Sigmoid colon (tissue), 7 donors: ENCODE data around the gene APBA1. TPM values are rescaled to one million over a fixed set of nuclear protein-coding genes. Genes with fewer than 3 reads are reported as not detected.

Experiments used
- DNase-seq: peaks from one replicate; pipeline ENCODE4 v3.0.0-alpha.2; 2019
- H3K27ac ChIP-seq, 4 donors: fragments of 200-600 bp; sonication (generic); one replicate each; pipeline ENCODE4 v1.5.1; 2016 to 2019; ENCODE audit warnings: mild to moderate bottlenecking in 1 of 4
- H3K27me3 ChIP-seq, 3 donors: fragments of 200-600 bp; sonication (generic); one replicate each; pipeline ENCODE4 v1.5.1; 2019; ENCODE audit warnings: mild to moderate bottlenecking in 1 of 3
- H3K36me3 ChIP-seq, 4 donors: fragments of 200-600 bp; sonication (generic); one replicate each; pipeline ENCODE4 v1.5.1; 2016 to 2019
- H3K4me1 ChIP-seq, 4 donors: fragments of 200-600 bp; sonication (generic); one replicate each; pipeline ENCODE4 v1.5.1; 2017 to 2019
- H3K4me3 ChIP-seq, 4 donors: fragments of 200-600 bp; sonication (generic); one replicate each; pipeline ENCODE4 v1.5.1; 2017 to 2019; ENCODE audit warnings: mild to moderate bottlenecking in 2 of 4, moderate library complexity in 1 of 4
- H3K9me3 ChIP-seq, 4 donors: fragments of 200-600 bp in 3 of 4; sonication (generic) in 3 of 4; one replicate each; pipeline versions ENCODE4 v1.5.1 to v1.6.1; 2013 to 2019
- EP300 ChIP-seq, 4 donors: sonication (generic); formaldehyde crosslinking; IDR thresholded peaks; one replicate each; pipeline ENCODE4 v1.6.1; 2017; ENCODE audit warnings: antibody characterized with exemption in 4 of 4
- POLR2A ChIP-seq, 2 donors: fragments of 450-650 bp; IDR thresholded peaks; one replicate each; pipeline ENCODE4 v1.6.1; 2016; ENCODE audit warnings: antibody characterized with exemption in 2 of 2, mild to moderate bottlenecking in 2 of 2, moderate library complexity in 2 of 2
- POLR2AphosphoS5 ChIP-seq, 4 donors: sonication (generic); formaldehyde crosslinking; IDR thresholded peaks; one replicate each; pipeline ENCODE4 v1.6.1; 2017; ENCODE audit warnings: antibody characterized with exemption in 4 of 4
- WGBS, 2 donors: extraction: QIAGEN DNeasy Blood & Tissue Kit; methylation state at CpG; one replicate each; pipeline ENCODE4 v1.1.7; 2013; 5-methylcytosine and 5-hydroxymethylcytosine counted together
- intact Hi-C: fragments of 100-400 bp; cut with DNase I; formaldehyde crosslinking; loops from one replicate; pipeline ENCODE4 v1.15.1; 2023
- polyA plus RNA-seq, 3 donors: library from polyadenylated mRNA; stranded (reverse); fragments of 200-250 nt; gene quantifications; one replicate each; pipeline ENCODE4 v1.2.3, GENCODE V29; 2013
- total RNA-seq, 4 donors: library from RNA; depleted of rRNA; stranded (reverse); fragments of >200 nt; gene quantifications; one replicate each; pipeline ENCODE4 v1.1.0, GENCODE V29; 2016
- TF ChIP-seq, protein P1 (sequence below), 4 experiments: fragments of 450-650 bp in 3 of 4; fragments of 200-600 bp in 1 of 4; IDR thresholded peaks; one replicate each; pipeline ENCODE4 v1.5.1; 2016 to 2019; ENCODE audit warnings: antibody characterized with exemption in 4 of 4, mild to moderate bottlenecking in 3 of 4, moderate library complexity in 2 of 4
- donor health status: healthy with polysubstance abuse.
- donor health status: Bipolar disorder and iron deficiency.
- donor health status: healthy.

Gene APBA1
- total and polyA plus RNA-seq, 7 donors: 1.7 to 6.7 (median 4.2) TPM

DNA sequence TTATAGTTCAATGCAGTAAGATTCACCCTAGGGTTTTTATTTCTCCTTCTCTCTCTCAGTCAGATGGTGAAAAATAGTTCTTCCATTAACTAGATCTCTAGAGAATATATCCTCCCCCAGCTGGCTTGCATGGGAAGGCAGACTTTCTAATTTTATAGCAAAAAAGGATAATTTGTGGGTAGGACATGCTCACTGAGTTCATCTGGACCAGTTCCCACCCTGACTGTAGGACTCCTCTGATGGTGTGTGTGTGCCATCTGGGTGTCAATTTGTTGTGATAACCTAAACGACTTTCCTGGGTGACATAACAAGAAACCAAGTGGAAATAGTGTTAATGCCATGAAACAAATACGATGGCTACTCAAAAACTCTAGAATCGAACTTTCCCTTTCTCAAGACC is 44.9 kb downstream of the APBA1 start:
- Histone ChIP-seq H3K9me3 (no peaks in the 10 kb centered on the region), H3K4me3 (no peak overlapping the region), H3K27me3 (no peaks in the 10 kb centered on the region), H3K27ac (no peak overlapping the region), H3K36me3 (no peaks in the 10 kb centered on the region), H3K4me1 (no peaks in the 10 kb centered on the region)
- TF ChIP-seq, protein P1, sequence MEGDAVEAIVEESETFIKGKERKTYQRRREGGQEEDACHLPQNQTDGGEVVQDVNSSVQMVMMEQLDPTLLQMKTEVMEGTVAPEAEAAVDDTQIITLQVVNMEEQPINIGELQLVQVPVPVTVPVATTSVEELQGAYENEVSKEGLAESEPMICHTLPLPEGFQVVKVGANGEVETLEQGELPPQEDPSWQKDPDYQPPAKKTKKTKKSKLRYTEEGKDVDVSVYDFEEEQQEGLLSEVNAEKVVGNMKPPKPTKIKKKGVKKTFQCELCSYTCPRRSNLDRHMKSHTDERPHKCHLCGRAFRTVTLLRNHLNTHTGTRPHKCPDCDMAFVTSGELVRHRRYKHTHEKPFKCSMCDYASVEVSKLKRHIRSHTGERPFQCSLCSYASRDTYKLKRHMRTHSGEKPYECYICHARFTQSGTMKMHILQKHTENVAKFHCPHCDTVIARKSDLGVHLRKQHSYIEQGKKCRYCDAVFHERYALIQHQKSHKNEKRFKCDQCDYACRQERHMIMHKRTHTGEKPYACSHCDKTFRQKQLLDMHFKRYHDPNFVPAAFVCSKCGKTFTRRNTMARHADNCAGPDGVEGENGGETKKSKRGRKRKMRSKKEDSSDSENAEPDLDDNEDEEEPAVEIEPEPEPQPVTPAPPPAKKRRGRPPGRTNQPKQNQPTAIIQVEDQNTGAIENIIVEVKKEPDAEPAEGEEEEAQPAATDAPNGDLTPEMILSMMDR (IDR thresholded peaks at IDR 0.05): no peak
- TF ChIP-seq POLR2A (IDR thresholded peaks at IDR 0.05) (no peak), EP300 (IDR thresholded peaks at IDR 0.05) (no peak), POLR2AphosphoS5 (IDR thresholded peaks at IDR 0.05) (no peak)
- WGBS, 2 donors: 76 to 80% methylated on average over 3 of the region's 3 CpGs
- DNase-seq: no peak
- intact Hi-C loops: no loop called here

GRCh38 chr9:69623276-69623675 is 48.9 kb downstream of the APBA1 start:
- no peak overlapping the region for H3K27ac ChIP-seq
- no peaks in the 10 kb centered on the region for H3K36me3 ChIP-seq
- TF ChIP-seq POLR2AphosphoS5 (IDR thresholded peaks at IDR 0.05): no peak
- no peak for TF ChIP-seq EP300 (IDR thresholded peaks at IDR 0.05)
- TF ChIP-seq POLR2A (IDR thresholded peaks at IDR 0.05): no peak
- TF ChIP-seq, protein P1 (IDR thresholded peaks at IDR 0.05): no peak
- intact Hi-C loops: no loop called here
- no peaks in the 10 kb centered on the region for H3K27me3 ChIP-seq
- DNase-seq: no peak
- H3K4me3 ChIP-seq: no peak overlapping the region
- 71 to 76% methylated on average over 3 of the region's 3 CpGs for WGBS, 2 donors
- no peaks in the 10 kb centered on the region for H3K9me3 ChIP-seq
- H3K4me1 ChIP-seq: no peaks in the 10 kb centered on the region

DNA sequence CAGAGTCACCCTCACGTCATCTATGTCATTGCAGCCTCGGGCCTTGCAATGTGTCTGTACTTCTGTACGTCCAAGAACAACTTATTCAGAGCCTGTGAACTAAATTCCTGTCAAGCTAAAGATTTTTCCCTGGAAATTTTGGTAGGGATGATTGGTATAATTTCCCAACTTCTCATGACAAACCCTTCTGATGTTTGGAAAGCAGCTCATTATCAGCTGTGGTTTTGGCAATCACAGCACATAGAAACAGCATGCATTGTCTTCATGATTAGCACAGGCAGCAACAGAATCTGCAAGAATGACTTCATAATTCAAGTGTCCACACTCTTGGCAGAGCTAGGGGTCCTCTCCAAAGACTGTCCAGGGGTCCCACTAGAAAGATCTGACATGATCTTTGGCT is 49.5 kb downstream of the APBA1 start:
- H3K27me3 ChIP-seq: no peaks in the 10 kb centered on the region
- no peak overlapping the region for H3K4me3 ChIP-seq
- TF ChIP-seq EP300 (IDR thresholded peaks at IDR 0.05): no peak
- TF ChIP-seq POLR2A (IDR thresholded peaks at IDR 0.05): no peak
- TF ChIP-seq, protein P1 (IDR thresholded peaks at IDR 0.05): no peak
- no peak for TF ChIP-seq POLR2AphosphoS5 (IDR thresholded peaks at IDR 0.05)
- H3K27ac ChIP-seq: no peak overlapping the region
- intact Hi-C loops: no loop called here
- WGBS, 2 donors: 88 to 91% methylated on average over 3 of the region's 3 CpGs
- no peak for DNase-seq
- H3K4me1 ChIP-seq: no peaks in the 10 kb centered on the region
- no peaks in the 10 kb centered on the region for H3K36me3 ChIP-seq
- H3K9me3 ChIP-seq: no peaks in the 10 kb centered on the region

- H3K4me1 ChIP-seq: no peaks in the 10 kb centered on the region
- TF ChIP-seq POLR2A (IDR thresholded peaks at IDR 0.05): no peak
- no peak for TF ChIP-seq POLR2AphosphoS5 (IDR thresholded peaks at IDR 0.05)
- no peak for TF ChIP-seq EP300 (IDR thresholded peaks at IDR 0.05)
- no peaks in the 10 kb centered on the region for H3K27me3 ChIP-seq
- WGBS, 2 donors: 83 to 91% methylated on average over 3 of the region's 3 CpGs
- H3K36me3 ChIP-seq: no peaks in the 10 kb centered on the region
- no peak for DNase-seq
- intact Hi-C loops: no loop called here
- no peak overlapping the region for H3K4me3 ChIP-seq
- no peaks in the 10 kb centered on the region for H3K9me3 ChIP-seq
- H3K27ac ChIP-seq: no peak overlapping the region
These were observed 50.3 kb downstream of the APBA1 start for GRCh38 chr9:69621730-69622460.

- Histone ChIP-seq H3K4me1 (no peaks in the 10 kb centered on the region), H3K36me3 (no peaks in the 10 kb centered on the region), H3K9me3 (no peaks in the 10 kb centered on the region), H3K4me3 (no peak overlapping the region), H3K27ac (no peak overlapping the region), H3K27me3 (no peaks in the 10 kb centered on the region)
- 95 to 96% methylated on average over 8 of the region's 8 CpGs for WGBS, 2 donors
- intact Hi-C loops: no loop called here
- TF ChIP-seq EP300 (IDR thresholded peaks at IDR 0.05): no peak
- no peak for TF ChIP-seq POLR2AphosphoS5 (IDR thresholded peaks at IDR 0.05)
- no peak for TF ChIP-seq POLR2A (IDR thresholded peaks at IDR 0.05)
- TF ChIP-seq, protein P1 (IDR thresholded peaks at IDR 0.05): no peak
- no peak for DNase-seq
These were observed 51.4 kb downstream of the APBA1 start for GRCh38 chr9:69620731-69621130.
